ENCODE results near the gene CYP4F22. TPM values are rescaled to one million over a fixed set of nuclear protein-coding genes. Genes with fewer than 3 reads are reported as not detected.
"Not testable (repeated sequence)": the region's sequence is repeated elsewhere in the genome, so short reads cannot be mapped to it uniquely, and the experiment has no call there.

The CYP4F22 gene
- total RNA-seq, 1 donor, result not detected

GRCh38 chr19:15468675-15469512 is 39.4 kb upstream of the CYP4F22 start:
- Histone ChIP-seq H3K79me2 (ENCODE audit: insufficient read depth, low read length) (no peaks in the 10 kb centered on the region), H3K36me3 (ENCODE audit: insufficient read depth, low read length) (no peaks in the 10 kb centered on the region), H2AFZ (ENCODE audit: low read length) (no peak overlapping the region), H4K20me1 (ENCODE audit: insufficient read depth, low read length) (no peaks in the 10 kb centered on the region), H3K27me3 (ENCODE audit: insufficient read depth, low read length) (peaks cover 14% of the 10 kb centered on the region), H3K4me2 (ENCODE audit: insufficient read depth, low read length) (no peak overlapping the region), H3K4me3 (ENCODE audit: insufficient read depth, low read length) (no peak overlapping the region), H3K27ac (ENCODE audit: low read depth, low read length) (no peak overlapping the region), H3K9me3 (ENCODE audit: low read depth, low read length) (no peaks in the 10 kb centered on the region), H3K4me1 (ENCODE audit: insufficient read depth, low read length) (peaks cover 6% of the 10 kb centered on the region)
- TF ChIP-seq CTCF (IDR thresholded peaks at IDR 0.05; ENCODE audit: extremely low read depth, low read depth, low read length), result no peak
- peak; percentile 56 for DNase-seq (ENCODE audit: insufficient read length, low spot score, missing footprints)

GRCh38 chr19:15469513-15470297 is 38.6 kb upstream of the CYP4F22 start:
- no peak overlapping the region for H3K4me3 ChIP-seq (ENCODE audit: insufficient read depth, low read length)
- no peaks in the 10 kb centered on the region for H3K36me3 ChIP-seq (ENCODE audit: insufficient read depth, low read length)
- H3K27ac ChIP-seq (ENCODE audit: low read depth, low read length), result no peak overlapping the region
- TF ChIP-seq CTCF (IDR thresholded peaks at IDR 0.05; ENCODE audit: extremely low read depth, low read depth, low read length), result no peak
- no peaks in the 10 kb centered on the region for H4K20me1 ChIP-seq (ENCODE audit: insufficient read depth, low read length)
- H3K79me2 ChIP-seq (ENCODE audit: insufficient read depth, low read length), result no peaks in the 10 kb centered on the region
- peaks cover 6% of the 10 kb centered on the region for H3K4me1 ChIP-seq (ENCODE audit: insufficient read depth, low read length)
- peak; percentile 46 for DNase-seq (ENCODE audit: insufficient read length, low spot score, missing footprints)
- no peaks in the 10 kb centered on the region for H3K9me3 ChIP-seq (ENCODE audit: low read depth, low read length)
- H2AFZ ChIP-seq (ENCODE audit: low read length), result no peak overlapping the region
- H3K27me3 ChIP-seq (ENCODE audit: insufficient read depth, low read length), result peaks cover 14% of the 10 kb centered on the region
- H3K4me2 ChIP-seq (ENCODE audit: insufficient read depth, low read length), result no peak overlapping the region

- Histone ChIP-seq H3K4me2 (ENCODE audit: insufficient read depth, low read length) (no peak overlapping the region), H2AFZ (ENCODE audit: low read length) (no peak overlapping the region), H3K9me3 (ENCODE audit: low read depth, low read length) (no peaks in the 10 kb centered on the region), H3K36me3 (ENCODE audit: insufficient read depth, low read length) (no peaks in the 10 kb centered on the region), H4K20me1 (ENCODE audit: insufficient read depth, low read length) (no peaks in the 10 kb centered on the region), H3K79me2 (ENCODE audit: insufficient read depth, low read length) (no peaks in the 10 kb centered on the region), H3K4me3 (ENCODE audit: insufficient read depth, low read length) (no peak overlapping the region), H3K27me3 (ENCODE audit: insufficient read depth, low read length) (peaks cover 14% of the 10 kb centered on the region), H3K4me1 (ENCODE audit: insufficient read depth, low read length) (peaks cover 5% of the 10 kb centered on the region), H3K27ac (ENCODE audit: low read depth, low read length) (no peak overlapping the region)
- DNase-seq (ENCODE audit: insufficient read length, low spot score, missing footprints), result no peak
- no peak for TF ChIP-seq CTCF (IDR thresholded peaks at IDR 0.05; ENCODE audit: extremely low read depth, low read depth, low read length)
Observed at GRCh38 chr19:15471639-15472101, 36.7 kb upstream of the CYP4F22 start.

GRCh38 chr19:15473821-15474220 is 34.5 kb upstream of the CYP4F22 start:
- not testable (repeated sequence) for H3K27me3 ChIP-seq (ENCODE audit: insufficient read depth, low read length); H2AFZ ChIP-seq (ENCODE audit: low read length); H3K4me2 ChIP-seq (ENCODE audit: insufficient read depth, low read length); H3K4me3 ChIP-seq (ENCODE audit: insufficient read depth, low read length); H3K27ac ChIP-seq (ENCODE audit: low read depth, low read length); H3K9me3 ChIP-seq (ENCODE audit: low read depth, low read length); H3K36me3 ChIP-seq (ENCODE audit: insufficient read depth, low read length); H3K4me1 ChIP-seq (ENCODE audit: insufficient read depth, low read length); H3K79me2 ChIP-seq (ENCODE audit: insufficient read depth, low read length); H4K20me1 ChIP-seq (ENCODE audit: insufficient read depth, low read length); DNase-seq (ENCODE audit: insufficient read length, low spot score, missing footprints)

All from osteoblast (primary cell).